SK-N-SH (cell line): ENCODE results near the gene SFXN1. TPM values are rescaled to one million over a fixed set of nuclear protein-coding genes. Genes with fewer than 3 reads are reported as not detected.

Experiments
- CTCF ChIA-PET: fragments of 300-600, 350-600 bp; formaldehyde crosslinking; extraction: SDS; loops from one replicate; lab custom pipeline; 2021; lab: Yijun Ruan, JAX
- POLR2A ChIA-PET: fragments of 350-600 bp; sonication (Branson Sonifier 250); formaldehyde crosslinking; extraction: SDS; loops from one replicate; lab custom pipeline; 2020; ENCODE audit warnings: antibody characterized with exemption, inconsistent platforms; lab: Yijun Ruan, JAX
- DNase-seq: peaks from one replicate; pipeline ENCODE4 v3.0.0; 2012
- H2AFZ ChIP-seq: fragments of 200-600 bp; sonication (generic); 2 replicates; pipeline ENCODE4 v1.8.1; 2016; ENCODE audit warnings: antibody characterized with exemption, mild to moderate bottlenecking, low read depth
- H3F3A ChIP-seq: fragments of 200-600 bp; sonication (generic); replicated peaks from 2 replicates; pipeline ENCODE3; 2016; ENCODE audit warnings: antibody characterized with exemption, mild to moderate bottlenecking; ENCODE audit not compliant: insufficient read depth
- H3K27ac ChIP-seq, 2 experiments: fragments of 200-500 bp in 1 of 2; fragments of 200-600 bp in 1 of 2; sonication (Bioruptor generic) in 1 of 2; sonication (generic), shearing (Covaris generic) in 1 of 2; 2 replicates each; pipeline versions ENCODE4 v1.5.1 to v1.6.1; 2014 to 2016; ENCODE audit warnings: low read depth in 2 of 2, inconsistent platforms in 1 of 2, low read length in 1 of 2, mild to moderate bottlenecking in 1 of 2, mixed read lengths in 1 of 2
- H3K27me3 ChIP-seq: fragments of 200-600 bp; sonication (generic), shearing (Covaris generic); 2 replicates; pipeline ENCODE4 v1.6.1; 2016; ENCODE audit warnings: mixed run types; ENCODE audit not compliant: insufficient read depth
- H3K36me3 ChIP-seq, 2 experiments: fragments of 200-500 bp in 1 of 2; fragments of 200-600 bp in 1 of 2; sonication (Bioruptor generic) in 1 of 2; sonication (generic) in 1 of 2; replicated peaks in 1 of 2; 2 replicates each; pipeline versions ENCODE3 to v1.5.1; 2014 to 2016; ENCODE audit warnings: low read length in 1 of 2, mild to moderate bottlenecking in 1 of 2; ENCODE audit not compliant: insufficient read depth in 2 of 2, control insufficient read depth in 1 of 2
- H3K4me1 ChIP-seq, 2 experiments: fragments of 200-500 bp in 1 of 2; fragments of 200-600 bp in 1 of 2; sonication (Bioruptor generic) in 1 of 2; sonication (generic), shearing (Covaris generic) in 1 of 2; 2 replicates each; pipeline versions ENCODE4 v1.5.1 to v1.6.1; 2014 to 2016; ENCODE audit warnings: low read depth in 1 of 2, low read length in 1 of 2, mixed run types in 1 of 2; ENCODE audit not compliant: insufficient read depth in 2 of 2, control insufficient read depth in 1 of 2
- H3K4me2 ChIP-seq: fragments of 200-600 bp; sonication (generic), shearing (Covaris generic); 2 replicates; pipeline ENCODE4 v1.6.1; 2017; ENCODE audit warnings: mixed run types
- H3K4me3 ChIP-seq, 2 experiments: fragments of 200-500 bp in 1 of 2; fragments of 200-600 bp in 1 of 2; sonication (Bioruptor generic) in 1 of 2; sonication (generic), shearing (Covaris generic) in 1 of 2; 2 replicates each; pipeline versions ENCODE4 v1.5.1 to v1.8.1; 2014 to 2016; ENCODE audit warnings: low read depth in 2 of 2, inconsistent platforms in 1 of 2, low read length in 1 of 2, mild to moderate bottlenecking in 1 of 2, mixed read lengths in 1 of 2, moderate library complexity in 1 of 2
- H3K79me2 ChIP-seq: fragments of 200-600 bp; sonication (generic); 2 replicates; pipeline ENCODE4 v1.8.1; 2017; ENCODE audit warnings: mild to moderate bottlenecking; ENCODE audit not compliant: insufficient read depth
- H3K9ac ChIP-seq: fragments of 200-600 bp; sonication (generic); 2 replicates; pipeline ENCODE4 v1.6.1; 2017; ENCODE audit warnings: mixed run types
- H3K9me2 ChIP-seq: fragments of 200-600 bp; sonication (generic); 2 replicates; pipeline ENCODE4 v1.6.1; 2017; ENCODE audit warnings: mixed run types
- H3K9me3 ChIP-seq: fragments of 200-600 bp; sonication (generic); 2 replicates; pipeline ENCODE4 v1.6.1; 2017; ENCODE audit warnings: mixed run types, mild to moderate bottlenecking, moderate library complexity
- H4K20me1 ChIP-seq: fragments of 200-600 bp; sonication (generic); 2 replicates; pipeline ENCODE4 v1.6.1; 2017; ENCODE audit warnings: mild to moderate bottlenecking, mixed run types; ENCODE audit not compliant: insufficient read depth
- CHD2 ChIP-seq: fragments of 150-350 bp; IDR thresholded peaks from 2 replicates; pipeline ENCODE4 v1.6.1; 2018; ENCODE audit warnings: low read length; ENCODE audit not compliant: partially characterized antibody
- FOSL2 ChIP-seq: IDR thresholded peaks from 2 replicates; pipeline ENCODE4 v1.4.0; 2012; ENCODE audit warnings: low read depth, mild to moderate bottlenecking, moderate library complexity, borderline replicate concordance
- FOXM1 ChIP-seq: IDR thresholded peaks from 2 replicates; pipeline ENCODE4 v1.4.0; 2012; ENCODE audit warnings: low read depth, mild to moderate bottlenecking
- GABPA ChIP-seq: IDR thresholded peaks from 2 replicates; pipeline ENCODE4 v1.4.0; 2012; ENCODE audit warnings: low read depth, mild to moderate bottlenecking
- GATA2 ChIP-seq: sonication (generic); formaldehyde crosslinking; IDR thresholded peaks from 2 replicates; pipeline ENCODE4 v1.5.0; 2020; ENCODE audit warnings: mild to moderate bottlenecking, missing genetic modification reagents
- JUND ChIP-seq: IDR thresholded peaks from 2 replicates; pipeline ENCODE4 v1.4.0; 2012
- NFIC ChIP-seq: IDR thresholded peaks from 2 replicates; pipeline ENCODE4 v1.4.0; 2012; ENCODE audit warnings: borderline replicate concordance
- NRF1 ChIP-seq: IDR thresholded peaks from 2 replicates; pipeline ENCODE4 v1.6.1; 2012; ENCODE audit warnings: low read depth, mild to moderate bottlenecking, low read length
- POLR2AphosphoS5 ChIP-seq: IDR thresholded peaks from 2 replicates; pipeline ENCODE4 v1.6.1; 2012; ENCODE audit warnings: low read depth, low read length
- RCOR1 ChIP-seq: fragments of 150-350 bp; IDR thresholded peaks from 2 replicates; pipeline ENCODE4 v1.6.1; 2017; ENCODE audit warnings: antibody characterized with exemption, low read length
- RFX5 ChIP-seq: IDR thresholded peaks from 2 replicates; pipeline ENCODE4 v1.6.1; 2012; ENCODE audit warnings: mild to moderate bottlenecking, improper control_type of control experiment, low read length
- RXRA ChIP-seq: IDR thresholded peaks from 2 replicates; pipeline ENCODE4 v1.4.0; 2012; ENCODE audit warnings: low read depth, mild to moderate bottlenecking, borderline replicate concordance
- TAF1 ChIP-seq: IDR thresholded peaks from 2 replicates; pipeline ENCODE4 v1.6.1; 2012; ENCODE audit warnings: low read depth, mild to moderate bottlenecking, low read length, moderate library complexity, borderline replicate concordance
- TEAD4 ChIP-seq: IDR thresholded peaks from 2 replicates; pipeline ENCODE4 v1.4.0; 2012; ENCODE audit warnings: mild to moderate bottlenecking, borderline replicate concordance; ENCODE audit not compliant: insufficient read depth
- YY1 ChIP-seq: IDR thresholded peaks from 2 replicates; pipeline ENCODE4 v1.4.0; 2012; ENCODE audit warnings: low read depth, mild to moderate bottlenecking
- WGBS: methylation state at CpG from one replicate; pipeline ENCODE4 v1.1.6; 2017; ENCODE audit warnings: low lambda C conversion rate; 5-methylcytosine and 5-hydroxymethylcytosine counted together
- polyA plus RNA-seq, 3 experiments: library from polyadenylated mRNA; depleted of rRNA; stranded (reverse); fragments of >200 nt; gene quantifications; 2 replicates each; pipeline ENCODE4 v1.2.3, GENCODE V29; 2012
- TF ChIP-seq, protein P1 (sequence below): IDR thresholded peaks from 2 replicates; pipeline ENCODE4 v1.6.1; 2012; ENCODE audit warnings: mild to moderate bottlenecking, low read depth, low read length, moderate library complexity

SFXN1 gene
- polyA plus RNA-seq, 1 of the 3 experiments (the other 2 are of a cell fraction), result 73.6 TPM

DNA sequence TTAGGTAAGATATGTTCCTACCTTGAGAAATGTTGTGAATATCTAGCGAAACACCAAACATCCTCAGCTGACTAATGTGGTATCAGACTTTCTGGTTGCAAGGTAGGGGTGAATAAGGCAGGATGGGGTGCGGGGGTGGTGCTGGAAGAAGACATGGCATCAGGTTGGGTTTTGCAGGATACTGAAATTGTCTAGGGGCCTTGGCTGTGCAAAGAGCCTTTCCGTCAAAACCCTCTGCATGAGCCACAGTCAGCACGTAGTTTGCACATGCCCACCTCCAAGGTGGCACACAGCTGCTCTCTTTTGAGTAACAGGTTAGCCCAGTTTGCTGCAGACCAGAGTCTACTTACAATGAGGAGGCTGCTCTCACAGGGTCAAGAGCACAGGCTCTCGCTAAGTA, 42.0 kb downstream of the SFXN1 start:
- Histone ChIP-seq H3K79me2 (no peaks in the 10 kb centered on the region), H3K4me1 (no peaks in the 10 kb centered on the region; a peak in 1 of 4 replicates), H3K9me3 (no peaks in the 10 kb centered on the region), H3K36me3 (peaks cover 55 to 89% of the 10 kb centered on the region in 2 experiments), H3K4me3 (no peak overlapping the region), H4K20me1 (no peaks in the 10 kb centered on the region), H3K27ac (no peak overlapping the region), H3K9ac (no peak overlapping the region), H3F3A (no peaks in the 10 kb centered on the region)
- POLR2A ChIA-PET, result no interaction called here
- no peak for TF ChIP-seq TAF1
- TF ChIP-seq, all 33 proteins: peak for 0
- DNase-seq, result no peak
- Histone ChIP-seq H3K9me2 (no peaks in the 10 kb centered on the region), H2AFZ (no peak overlapping the region), H3K4me2 (no peak overlapping the region), H3K27me3 (no peaks in the 10 kb centered on the region)
- CTCF ChIA-PET, result interaction anchor here (5.9 to 6.7 kb wide), 2 partner anchors 13 to 14 kb away, joined by 46 to 51 read pairs; no protein-coding TSS in a partner anchor
- 97% methylated on average over 4 of the region's 5 CpGs for WGBS

DNA sequence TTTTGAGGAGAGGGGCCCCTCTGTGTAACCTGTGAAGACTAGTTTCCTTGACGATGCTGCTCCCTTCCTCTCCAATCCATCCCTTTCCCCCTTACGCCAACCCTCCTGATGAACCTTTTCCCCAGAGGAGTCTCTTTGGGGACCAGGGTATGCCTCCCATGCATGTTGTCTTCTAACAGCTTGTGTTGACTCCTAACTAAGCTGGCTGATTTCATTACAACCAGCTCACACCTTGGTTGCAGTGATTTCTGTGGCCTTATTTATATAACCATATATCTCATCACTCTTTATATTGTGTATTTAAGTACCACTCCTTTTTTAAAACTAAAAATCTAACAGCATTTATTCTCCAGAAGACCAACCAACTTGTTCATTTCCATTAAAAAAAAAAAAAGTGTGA, 42.5 kb downstream of the SFXN1 start:
- Histone ChIP-seq H3K4me3 (no peak overlapping the region), H3K36me3 (peaks cover 59 to 87% of the 10 kb centered on the region in 2 experiments), H3K27ac (no peak overlapping the region), H3K9ac (no peak overlapping the region), H3K9me2 (no peaks in the 10 kb centered on the region), H3K4me1 (no peaks in the 10 kb centered on the region; a peak in 1 of 4 replicates), H2AFZ (no peak overlapping the region), H3F3A (no peaks in the 10 kb centered on the region), H3K79me2 (no peaks in the 10 kb centered on the region), H3K27me3 (no peaks in the 10 kb centered on the region), H3K4me2 (no peak overlapping the region), H3K9me3 (no peaks in the 10 kb centered on the region), H4K20me1 (no peaks in the 10 kb centered on the region)
- ChIA-PET POLR2A (no interaction called here), CTCF (interaction anchor here (5.9 kb wide), 1 partner anchor 13 kb away, joined by 51 read pairs; no protein-coding TSS in a partner anchor)
- WGBS, result 95% methylated on average over 2 of the region's 2 CpGs
- TF ChIP-seq RXRA (no peak), CHD2 (no peak), NRF1 (no peak), RFX5 (no peak), YY1 (no peak), GABPA (no peak), FOXM1 (no peak), GATA2 (CRISPR knock-in tag) (no peak), NFIC (no peak), RCOR1 (no peak), TAF1 (no peak), JUND (no peak), POLR2AphosphoS5 (no peak), TEAD4 (no peak), FOSL2 (no peak)
- TF ChIP-seq, protein P1, sequence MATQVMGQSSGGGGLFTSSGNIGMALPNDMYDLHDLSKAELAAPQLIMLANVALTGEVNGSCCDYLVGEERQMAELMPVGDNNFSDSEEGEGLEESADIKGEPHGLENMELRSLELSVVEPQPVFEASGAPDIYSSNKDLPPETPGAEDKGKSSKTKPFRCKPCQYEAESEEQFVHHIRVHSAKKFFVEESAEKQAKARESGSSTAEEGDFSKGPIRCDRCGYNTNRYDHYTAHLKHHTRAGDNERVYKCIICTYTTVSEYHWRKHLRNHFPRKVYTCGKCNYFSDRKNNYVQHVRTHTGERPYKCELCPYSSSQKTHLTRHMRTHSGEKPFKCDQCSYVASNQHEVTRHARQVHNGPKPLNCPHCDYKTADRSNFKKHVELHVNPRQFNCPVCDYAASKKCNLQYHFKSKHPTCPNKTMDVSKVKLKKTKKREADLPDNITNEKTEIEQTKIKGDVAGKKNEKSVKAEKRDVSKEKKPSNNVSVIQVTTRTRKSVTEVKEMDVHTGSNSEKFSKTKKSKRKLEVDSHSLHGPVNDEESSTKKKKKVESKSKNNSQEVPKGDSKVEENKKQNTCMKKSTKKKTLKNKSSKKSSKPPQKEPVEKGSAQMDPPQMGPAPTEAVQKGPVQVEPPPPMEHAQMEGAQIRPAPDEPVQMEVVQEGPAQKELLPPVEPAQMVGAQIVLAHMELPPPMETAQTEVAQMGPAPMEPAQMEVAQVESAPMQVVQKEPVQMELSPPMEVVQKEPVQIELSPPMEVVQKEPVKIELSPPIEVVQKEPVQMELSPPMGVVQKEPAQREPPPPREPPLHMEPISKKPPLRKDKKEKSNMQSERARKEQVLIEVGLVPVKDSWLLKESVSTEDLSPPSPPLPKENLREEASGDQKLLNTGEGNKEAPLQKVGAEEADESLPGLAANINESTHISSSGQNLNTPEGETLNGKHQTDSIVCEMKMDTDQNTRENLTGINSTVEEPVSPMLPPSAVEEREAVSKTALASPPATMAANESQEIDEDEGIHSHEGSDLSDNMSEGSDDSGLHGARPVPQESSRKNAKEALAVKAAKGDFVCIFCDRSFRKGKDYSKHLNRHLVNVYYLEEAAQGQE, result no peak
- DNase-seq, result no peak
